ENCODE data around the gene DYNLT4. TPM values are rescaled to one million over a fixed set of nuclear protein-coding genes. Genes with fewer than 3 reads are reported as not detected.

DYNLT4 gene
- total RNA-seq, 1 experiment from 2014 or later = 0.31 TPM

DNA sequence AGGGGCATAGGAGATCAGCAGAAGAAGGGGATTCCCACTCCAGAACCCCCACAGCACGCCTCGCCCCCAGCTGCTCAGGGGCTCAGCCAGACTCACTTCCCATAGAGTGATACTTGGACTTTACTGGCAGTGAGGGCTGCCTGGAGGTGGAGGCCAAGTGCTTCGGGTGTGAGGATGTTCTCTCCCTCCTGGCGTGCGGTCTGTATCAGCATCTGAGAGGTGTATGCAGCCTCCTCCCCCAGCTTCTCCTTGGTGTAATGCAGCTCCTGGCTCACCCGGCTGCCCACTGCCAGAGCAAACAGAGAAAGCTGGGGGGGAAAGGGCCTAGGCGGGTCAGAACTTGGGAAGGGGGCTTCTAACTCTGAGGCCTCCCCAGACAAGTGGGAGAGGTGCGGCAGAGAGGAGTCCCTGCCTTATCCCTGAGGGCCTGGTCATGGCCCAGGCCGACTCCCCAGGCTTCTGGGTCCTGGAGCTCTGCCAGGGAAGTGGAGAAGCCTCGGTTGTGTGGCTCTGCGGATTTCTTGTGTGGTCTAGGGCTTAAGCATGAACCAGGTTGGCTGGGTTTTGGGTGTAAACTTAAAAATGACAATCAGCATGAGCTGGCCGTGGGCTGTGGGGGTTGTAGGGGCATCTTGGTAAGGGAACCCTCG is 25.0 kb upstream of the DYNLT4 start (continued):
- TF ChIP-seq, protein P1, sequence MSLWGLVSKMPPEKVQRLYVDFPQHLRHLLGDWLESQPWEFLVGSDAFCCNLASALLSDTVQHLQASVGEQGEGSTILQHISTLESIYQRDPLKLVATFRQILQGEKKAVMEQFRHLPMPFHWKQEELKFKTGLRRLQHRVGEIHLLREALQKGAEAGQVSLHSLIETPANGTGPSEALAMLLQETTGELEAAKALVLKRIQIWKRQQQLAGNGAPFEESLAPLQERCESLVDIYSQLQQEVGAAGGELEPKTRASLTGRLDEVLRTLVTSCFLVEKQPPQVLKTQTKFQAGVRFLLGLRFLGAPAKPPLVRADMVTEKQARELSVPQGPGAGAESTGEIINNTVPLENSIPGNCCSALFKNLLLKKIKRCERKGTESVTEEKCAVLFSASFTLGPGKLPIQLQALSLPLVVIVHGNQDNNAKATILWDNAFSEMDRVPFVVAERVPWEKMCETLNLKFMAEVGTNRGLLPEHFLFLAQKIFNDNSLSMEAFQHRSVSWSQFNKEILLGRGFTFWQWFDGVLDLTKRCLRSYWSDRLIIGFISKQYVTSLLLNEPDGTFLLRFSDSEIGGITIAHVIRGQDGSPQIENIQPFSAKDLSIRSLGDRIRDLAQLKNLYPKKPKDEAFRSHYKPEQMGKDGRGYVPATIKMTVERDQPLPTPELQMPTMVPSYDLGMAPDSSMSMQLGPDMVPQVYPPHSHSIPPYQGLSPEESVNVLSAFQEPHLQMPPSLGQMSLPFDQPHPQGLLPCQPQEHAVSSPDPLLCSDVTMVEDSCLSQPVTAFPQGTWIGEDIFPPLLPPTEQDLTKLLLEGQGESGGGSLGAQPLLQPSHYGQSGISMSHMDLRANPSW (CRISPR knock-in tag; conservative IDR thresholded peaks at IDR 0.05; ENCODE audit: low read depth) = no peak
- no peak for TF ChIP-seq OVOL2 (CRISPR knock-in tag; IDR thresholded peaks at IDR 0.05; ENCODE audit: borderline replicate concordance)
- no peak for TF ChIP-seq JUN (CRISPR knock-in tag; IDR thresholded peaks at IDR 0.05)
- no peak for TF ChIP-seq FOXP1 (CRISPR knock-in tag; IDR thresholded peaks at IDR 0.05; ENCODE audit: borderline replicate concordance)
- TF ChIP-seq MYBL2 (CRISPR knock-in tag; IDR thresholded peaks at IDR 0.05) = no peak
- TF ChIP-seq, protein P2, sequence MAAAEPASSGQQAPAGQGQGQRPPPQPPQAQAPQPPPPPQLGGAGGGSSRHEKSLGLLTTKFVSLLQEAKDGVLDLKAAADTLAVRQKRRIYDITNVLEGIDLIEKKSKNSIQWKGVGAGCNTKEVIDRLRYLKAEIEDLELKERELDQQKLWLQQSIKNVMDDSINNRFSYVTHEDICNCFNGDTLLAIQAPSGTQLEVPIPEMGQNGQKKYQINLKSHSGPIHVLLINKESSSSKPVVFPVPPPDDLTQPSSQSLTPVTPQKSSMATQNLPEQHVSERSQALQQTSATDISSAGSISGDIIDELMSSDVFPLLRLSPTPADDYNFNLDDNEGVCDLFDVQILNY (CRISPR knock-in tag; IDR thresholded peaks at IDR 0.05) = no peak
- no peak for TF ChIP-seq TP53 (CRISPR knock-in tag; IDR thresholded peaks at IDR 0.05)
- no peak for TF ChIP-seq MXD4 (CRISPR knock-in tag; IDR thresholded peaks at IDR 0.05; ENCODE audit: borderline replicate concordance)
- TF ChIP-seq EMX1 (CRISPR knock-in tag; IDR thresholded peaks at IDR 0.05) = no peak
- TF ChIP-seq ZNF423 (CRISPR knock-in tag; IDR thresholded peaks at IDR 0.05) = no peak
- no peak for TF ChIP-seq ZNF219 (CRISPR knock-in tag; IDR thresholded peaks at IDR 0.05; ENCODE audit: borderline replicate concordance)
- no peak for TF ChIP-seq ZNF263 (CRISPR knock-in tag; IDR thresholded peaks at IDR 0.05; ENCODE audit: low read depth)
- no peak for TF ChIP-seq ESRRA (CRISPR knock-in tag; IDR thresholded peaks at IDR 0.05; ENCODE audit: borderline replicate concordance)

DNA sequence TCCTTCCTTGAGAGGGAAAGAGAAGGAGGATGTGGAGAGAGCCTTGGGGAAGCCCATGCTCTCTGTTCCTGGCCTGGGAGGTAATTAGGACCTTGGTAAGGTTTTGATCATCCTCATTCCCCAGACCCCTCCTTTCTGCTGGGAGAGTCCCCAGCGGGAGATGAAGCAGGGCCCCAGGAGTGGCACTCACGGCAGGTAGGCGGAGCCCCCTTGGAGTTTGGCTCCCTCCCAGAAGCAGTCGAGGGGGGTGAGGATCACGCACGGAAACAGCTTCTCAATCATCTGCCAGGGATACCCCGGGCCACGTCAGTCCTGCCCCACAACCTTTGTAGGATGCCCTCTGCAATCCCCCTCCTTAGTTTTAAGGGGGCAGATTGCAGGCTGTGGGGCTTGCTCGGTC is 24.4 kb upstream of the DYNLT4 start:
- no peaks in the 10 kb centered on the region for H3K9me3 Mint-ChIP-seq
- no peaks in the 10 kb centered on the region for H3K36me3 Mint-ChIP-seq
- CTCF ChIA-PET = interaction anchor here (1.0 to 4.1 kb wide), 7 partner anchors 10 to 472 kb away, joined by 3 to 17 read pairs (median 4); partner anchors contain the start of genes HECTD3 and UROD
- ATAC-seq (no peak), DNase-seq (ENCODE audit: low spot score) (no peak)
- no peak overlapping the region for H3K4me3 Mint-ChIP-seq
- H3K27me3 Mint-ChIP-seq (ENCODE audit: low read depth) = no peaks in the 10 kb centered on the region
- H3K27ac Mint-ChIP-seq = no peak overlapping the region; the same call in 1 of the 2 replicates
- TF ChIP-seq CREB1 (CRISPR knock-in tag; IDR thresholded peaks at IDR 0.05) = no peak
- no peak for TF ChIP-seq SMAD3 (CRISPR knock-in tag; IDR thresholded peaks at IDR 0.05; ENCODE audit: borderline replicate concordance)
- TF ChIP-seq, protein P3, sequence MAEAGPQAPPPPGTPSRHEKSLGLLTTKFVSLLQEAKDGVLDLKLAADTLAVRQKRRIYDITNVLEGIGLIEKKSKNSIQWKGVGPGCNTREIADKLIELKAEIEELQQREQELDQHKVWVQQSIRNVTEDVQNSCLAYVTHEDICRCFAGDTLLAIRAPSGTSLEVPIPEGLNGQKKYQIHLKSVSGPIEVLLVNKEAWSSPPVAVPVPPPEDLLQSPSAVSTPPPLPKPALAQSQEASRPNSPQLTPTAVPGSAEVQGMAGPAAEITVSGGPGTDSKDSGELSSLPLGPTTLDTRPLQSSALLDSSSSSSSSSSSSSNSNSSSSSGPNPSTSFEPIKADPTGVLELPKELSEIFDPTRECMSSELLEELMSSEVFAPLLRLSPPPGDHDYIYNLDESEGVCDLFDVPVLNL (CRISPR knock-in tag; IDR thresholded peaks at IDR 0.05; ENCODE audit: borderline replicate concordance, low read depth) = no peak
- TF ChIP-seq SOX15 (CRISPR knock-in tag; IDR thresholded peaks at IDR 0.05) = no peak
- POLR2A ChIA-PET = interaction anchor here (1.3 kb wide), 1 partner anchor 31 kb away, joined by 3 read pairs; the partner anchor contains the start of gene PLK3
- peaks cover 12% of the 10 kb centered on the region for H3K4me1 Mint-ChIP-seq

DNA sequence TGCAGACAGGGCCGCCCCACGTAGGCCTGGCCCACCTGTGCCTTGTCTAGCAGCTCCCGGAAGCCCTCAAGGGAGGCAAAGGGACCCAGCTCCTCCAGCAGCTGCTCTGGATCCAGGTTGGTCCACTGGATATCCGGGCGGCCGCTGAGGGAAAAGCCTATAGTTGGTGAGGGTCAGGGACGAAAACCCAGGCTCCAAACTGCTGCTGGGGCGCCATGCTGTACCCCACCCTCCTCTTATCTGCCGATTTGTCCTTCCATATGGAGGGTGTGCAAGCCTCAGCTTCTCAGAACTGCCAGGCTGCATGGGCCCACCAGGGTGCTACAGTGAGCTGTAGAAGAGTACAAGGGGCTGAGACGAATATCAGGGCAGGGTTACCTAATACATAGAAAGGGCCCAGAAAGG is 23.8 kb upstream of the DYNLT4 start:
- H3K4me3 Mint-ChIP-seq = no peak overlapping the region
- H3K9me3 Mint-ChIP-seq = no peaks in the 10 kb centered on the region
- CTCF ChIA-PET = interaction anchor here (0.7 to 4.1 kb wide), 6 partner anchors 9 to 180 kb away, joined by 3 to 17 read pairs (median 9); partner anchors contain the start of genes HECTD3, PTCH2 and UROD
- no peak for ATAC-seq
- H3K27me3 Mint-ChIP-seq (ENCODE audit: low read depth) = no peaks in the 10 kb centered on the region
- no peaks in the 10 kb centered on the region for H3K36me3 Mint-ChIP-seq
- POLR2A ChIA-PET = interaction anchor here (0.8 to 1.3 kb wide), 2 partner anchors 31 to 109 kb away, joined by 3 to 4 read pairs; partner anchors contain the start of gene PLK3
- H3K27ac Mint-ChIP-seq = no peak overlapping the region
- no peak for DNase-seq (ENCODE audit: low spot score)
- peaks cover 13% of the 10 kb centered on the region for H3K4me1 Mint-ChIP-seq
- TF ChIP-seq, protein P4, sequence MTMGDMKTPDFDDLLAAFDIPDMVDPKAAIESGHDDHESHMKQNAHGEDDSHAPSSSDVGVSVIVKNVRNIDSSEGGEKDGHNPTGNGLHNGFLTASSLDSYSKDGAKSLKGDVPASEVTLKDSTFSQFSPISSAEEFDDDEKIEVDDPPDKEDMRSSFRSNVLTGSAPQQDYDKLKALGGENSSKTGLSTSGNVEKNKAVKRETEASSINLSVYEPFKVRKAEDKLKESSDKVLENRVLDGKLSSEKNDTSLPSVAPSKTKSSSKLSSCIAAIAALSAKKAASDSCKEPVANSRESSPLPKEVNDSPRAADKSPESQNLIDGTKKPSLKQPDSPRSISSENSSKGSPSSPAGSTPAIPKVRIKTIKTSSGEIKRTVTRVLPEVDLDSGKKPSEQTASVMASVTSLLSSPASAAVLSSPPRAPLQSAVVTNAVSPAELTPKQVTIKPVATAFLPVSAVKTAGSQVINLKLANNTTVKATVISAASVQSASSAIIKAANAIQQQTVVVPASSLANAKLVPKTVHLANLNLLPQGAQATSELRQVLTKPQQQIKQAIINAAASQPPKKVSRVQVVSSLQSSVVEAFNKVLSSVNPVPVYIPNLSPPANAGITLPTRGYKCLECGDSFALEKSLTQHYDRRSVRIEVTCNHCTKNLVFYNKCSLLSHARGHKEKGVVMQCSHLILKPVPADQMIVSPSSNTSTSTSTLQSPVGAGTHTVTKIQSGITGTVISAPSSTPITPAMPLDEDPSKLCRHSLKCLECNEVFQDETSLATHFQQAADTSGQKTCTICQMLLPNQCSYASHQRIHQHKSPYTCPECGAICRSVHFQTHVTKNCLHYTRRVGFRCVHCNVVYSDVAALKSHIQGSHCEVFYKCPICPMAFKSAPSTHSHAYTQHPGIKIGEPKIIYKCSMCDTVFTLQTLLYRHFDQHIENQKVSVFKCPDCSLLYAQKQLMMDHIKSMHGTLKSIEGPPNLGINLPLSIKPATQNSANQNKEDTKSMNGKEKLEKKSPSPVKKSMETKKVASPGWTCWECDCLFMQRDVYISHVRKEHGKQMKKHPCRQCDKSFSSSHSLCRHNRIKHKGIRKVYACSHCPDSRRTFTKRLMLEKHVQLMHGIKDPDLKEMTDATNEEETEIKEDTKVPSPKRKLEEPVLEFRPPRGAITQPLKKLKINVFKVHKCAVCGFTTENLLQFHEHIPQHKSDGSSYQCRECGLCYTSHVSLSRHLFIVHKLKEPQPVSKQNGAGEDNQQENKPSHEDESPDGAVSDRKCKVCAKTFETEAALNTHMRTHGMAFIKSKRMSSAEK (CRISPR knock-in tag; IDR thresholded peaks at IDR 0.05; ENCODE audit: borderline replicate concordance) = no peak
- TF ChIP-seq, protein P5, sequence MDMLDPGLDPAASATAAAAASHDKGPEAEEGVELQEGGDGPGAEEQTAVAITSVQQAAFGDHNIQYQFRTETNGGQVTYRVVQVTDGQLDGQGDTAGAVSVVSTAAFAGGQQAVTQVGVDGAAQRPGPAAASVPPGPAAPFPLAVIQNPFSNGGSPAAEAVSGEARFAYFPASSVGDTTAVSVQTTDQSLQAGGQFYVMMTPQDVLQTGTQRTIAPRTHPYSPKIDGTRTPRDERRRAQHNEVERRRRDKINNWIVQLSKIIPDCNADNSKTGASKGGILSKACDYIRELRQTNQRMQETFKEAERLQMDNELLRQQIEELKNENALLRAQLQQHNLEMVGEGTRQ (CRISPR knock-in tag; IDR thresholded peaks at IDR 0.05) = no peak
- TF ChIP-seq, protein P6, sequence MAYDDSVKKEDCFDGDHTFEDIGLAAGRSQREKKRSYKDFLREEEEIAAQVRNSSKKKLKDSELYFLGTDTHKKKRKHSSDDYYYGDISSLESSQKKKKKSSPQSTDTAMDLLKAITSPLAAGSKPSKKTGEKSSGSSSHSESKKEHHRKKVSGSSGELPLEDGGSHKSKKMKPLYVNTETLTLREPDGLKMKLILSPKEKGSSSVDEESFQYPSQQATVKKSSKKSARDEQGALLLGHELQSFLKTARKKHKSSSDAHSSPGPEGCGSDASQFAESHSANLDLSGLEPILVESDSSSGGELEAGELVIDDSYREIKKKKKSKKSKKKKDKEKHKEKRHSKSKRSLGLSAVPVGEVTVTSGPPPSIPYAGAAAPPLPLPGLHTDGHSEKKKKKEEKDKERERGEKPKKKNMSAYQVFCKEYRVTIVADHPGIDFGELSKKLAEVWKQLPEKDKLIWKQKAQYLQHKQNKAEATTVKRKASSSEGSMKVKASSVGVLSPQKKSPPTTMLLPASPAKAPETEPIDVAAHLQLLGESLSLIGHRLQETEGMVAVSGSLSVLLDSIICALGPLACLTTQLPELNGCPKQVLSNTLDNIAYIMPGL (CRISPR knock-in tag; IDR thresholded peaks at IDR 0.05) = no peak
- TF ChIP-seq EMX1 (CRISPR knock-in tag; IDR thresholded peaks at IDR 0.05) (no peak), RELA (CRISPR knock-in tag; IDR thresholded peaks at IDR 0.05; ENCODE audit: borderline replicate concordance) (no peak), ESRRA (CRISPR knock-in tag; IDR thresholded peaks at IDR 0.05; ENCODE audit: borderline replicate concordance) (no peak)

Data from WTC11 (cell line).